HG02981 (cell line): ENCODE measurements around the gene EML6.

Experiments
- ATAC-seq: cut with Tn5 transposase; IDR thresholded peaks from one replicate; pipeline ENCODE4 v1.9.1; 2021; ENCODE audit warnings: mild to moderate bottlenecking, moderate library complexity; ENCODE audit not compliant: unreplicated experiment

The EML6 gene

GRCh38 chr2:54750040-54750439, 26.6 kb downstream of the EML6 start:
- ATAC-seq, result no peak

DNA sequence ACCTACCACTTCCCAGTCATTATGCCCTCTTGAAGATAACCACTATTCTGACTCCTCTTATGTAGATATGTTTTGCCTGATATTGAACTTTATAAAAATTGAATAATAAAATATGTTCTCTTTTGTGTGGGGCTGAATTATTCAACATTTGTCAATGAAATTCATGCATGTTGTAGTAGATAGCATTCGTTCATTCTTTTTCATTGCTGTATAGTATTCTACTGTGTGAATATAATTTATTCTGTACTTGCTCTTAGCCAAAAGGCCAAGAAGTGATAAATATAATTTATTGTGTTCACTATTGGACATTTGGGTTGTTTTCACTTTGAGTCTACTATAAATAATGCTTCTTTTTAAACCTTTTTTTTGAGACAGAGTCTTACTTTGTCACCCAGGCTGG, 29.0 kb downstream of the EML6 start:
- no peak for ATAC-seq

DNA sequence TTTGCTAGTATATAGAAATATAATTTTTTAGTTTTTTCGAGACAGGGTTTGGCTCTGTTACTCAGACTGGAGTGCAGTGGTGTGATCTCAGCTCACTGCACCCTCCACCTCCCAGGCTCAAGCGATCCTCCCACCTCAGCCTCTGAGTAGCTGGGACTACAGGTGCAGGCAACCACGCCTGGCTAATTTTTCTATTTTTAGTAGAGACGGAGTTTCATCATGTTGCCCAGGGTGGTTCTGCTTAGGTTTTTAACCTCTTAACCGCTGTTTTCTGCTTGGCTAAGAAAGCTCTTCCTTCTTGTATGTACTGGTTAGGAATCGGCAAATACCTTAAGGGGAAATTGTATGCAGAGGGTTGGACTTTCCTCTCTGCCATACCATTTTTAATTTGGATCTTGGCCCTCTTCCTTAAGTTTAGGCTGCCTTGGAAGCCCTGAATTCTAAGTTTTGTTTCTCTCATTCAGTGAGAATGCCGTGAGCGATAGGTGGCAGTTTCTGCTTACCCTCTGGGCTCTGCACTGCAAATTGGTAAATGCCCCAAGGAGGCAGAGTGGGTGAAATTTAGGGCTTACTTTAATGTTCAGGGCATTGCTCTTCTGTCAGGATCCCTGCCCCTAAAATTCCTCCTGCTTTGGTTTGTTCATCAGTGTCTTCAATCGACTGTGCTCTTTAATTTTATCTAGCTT, 32.3 kb downstream of the EML6 start:
- peak; percentile 68 for ATAC-seq

- no peak for ATAC-seq
Measured at GRCh38 chr2:54757500-54757899, 34.0 kb downstream of the EML6 start.

- no peak for ATAC-seq
Measured at GRCh38 chr2:54758951-54759350, 35.5 kb downstream of the EML6 start.

GRCh38 chr2:54760310-54760709, 36.8 kb downstream of the EML6 start:
- no peak for ATAC-seq

GRCh38 chr2:54763636-54764291, 40.3 kb downstream of the EML6 start:
- no peak for ATAC-seq

GRCh38 chr2:54767921-54768320, 44.5 kb downstream of the EML6 start:
- ATAC-seq, result no peak

- no peak for ATAC-seq
Measured at GRCh38 chr2:54768772-54769428, 45.4 kb downstream of the EML6 start.

DNA sequence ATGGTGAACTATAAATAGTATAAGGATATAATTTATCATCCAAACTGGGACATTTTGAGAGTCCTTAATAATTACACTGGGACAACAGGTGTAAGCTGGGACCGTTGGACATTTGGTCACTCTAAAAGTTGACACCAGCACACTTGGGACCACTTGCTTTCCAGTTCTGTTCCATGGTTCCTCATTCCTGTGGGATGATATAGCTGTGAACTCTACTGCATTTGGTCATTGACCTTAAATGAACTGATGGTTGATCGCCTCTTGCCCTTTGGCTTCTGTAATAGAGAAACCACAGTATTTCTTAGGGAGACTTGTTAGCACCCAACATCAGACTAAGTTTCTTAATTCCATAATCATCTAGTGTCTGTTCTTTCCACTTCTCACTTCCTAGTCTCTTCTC, 46.7 kb downstream of the EML6 start:
- ATAC-seq, result no peak

GRCh38 chr2:54770676-54771075, 47.2 kb downstream of the EML6 start:
- ATAC-seq, result no peak

DNA sequence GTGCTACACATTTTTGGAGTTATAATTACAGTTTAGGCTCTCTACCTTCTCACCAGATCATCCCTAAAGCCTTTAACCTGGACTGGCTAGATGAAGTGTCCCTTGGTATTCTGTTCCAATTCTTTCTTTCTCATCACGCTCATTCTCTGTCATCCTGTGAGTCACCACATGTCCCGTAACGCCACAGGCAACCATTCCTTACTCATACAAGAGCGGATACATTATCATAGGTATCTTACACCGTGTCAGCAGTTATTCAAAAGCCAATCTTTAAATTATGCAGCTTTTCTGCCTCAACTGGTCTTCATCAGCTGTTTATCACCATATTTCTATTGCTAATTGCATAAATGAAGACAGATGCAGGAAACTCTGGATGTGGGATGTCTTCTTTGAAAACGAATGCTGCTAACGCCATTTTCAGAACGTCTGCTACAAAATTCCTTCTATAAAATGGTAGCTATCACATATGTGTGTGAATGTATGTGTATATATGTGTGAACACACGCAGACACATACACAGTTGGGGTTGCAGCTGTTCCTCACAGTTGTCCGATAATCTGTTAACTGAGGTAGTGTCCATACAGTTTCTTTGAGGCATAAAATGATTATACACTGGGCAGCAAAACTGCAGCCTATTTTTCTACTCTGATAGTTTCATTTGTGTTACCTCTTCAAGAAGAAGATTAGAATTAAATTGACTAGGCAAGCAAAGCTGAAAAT, 47.9 kb downstream of the EML6 start:
- no peak for ATAC-seq

- no peak for ATAC-seq
Measured at GRCh38 chr2:54772110-54772509, 48.6 kb downstream of the EML6 start.

DNA sequence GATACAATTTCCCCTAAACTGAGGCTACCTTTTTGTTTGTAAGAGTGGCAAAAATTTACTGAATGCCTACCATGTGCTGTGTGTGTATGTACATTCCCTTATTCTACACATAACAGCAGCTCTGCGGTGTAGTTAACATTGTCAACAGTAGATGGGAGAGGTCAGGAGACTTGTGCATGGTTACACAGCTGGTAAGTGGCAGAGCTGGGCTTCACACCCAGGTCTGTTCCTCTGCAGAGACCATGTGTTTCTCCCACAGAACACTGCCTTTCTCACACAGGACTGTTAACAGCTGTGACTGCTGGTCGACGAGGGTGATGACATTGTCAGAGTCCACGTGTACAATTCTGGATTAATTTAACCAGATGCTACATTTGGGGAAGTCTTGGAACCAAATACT, 49.1 kb downstream of the EML6 start:
- no peak for ATAC-seq

GRCh38 chr2:54773233-54773632, 49.8 kb downstream of the EML6 start:
- no peak for ATAC-seq

DNA sequence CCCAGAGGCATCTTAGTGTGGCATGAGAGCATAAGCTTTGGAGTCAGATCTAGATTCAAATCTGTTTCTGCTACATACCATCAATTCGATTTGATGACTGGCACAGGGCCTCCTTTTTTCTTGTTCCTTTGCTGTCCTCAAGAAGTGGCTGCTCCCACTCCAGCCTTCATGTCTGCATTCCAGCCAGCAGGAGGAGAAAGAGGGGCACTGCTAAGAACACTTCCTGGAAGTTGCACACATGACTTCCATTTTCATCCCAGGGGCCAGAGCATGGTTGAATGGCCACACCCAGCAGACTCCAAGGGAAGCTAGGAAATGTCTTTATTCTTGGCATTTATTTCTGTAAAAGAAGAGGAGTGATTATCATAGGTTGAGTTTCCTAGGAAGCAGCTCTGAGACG, 50.4 kb downstream of the EML6 start:
- ATAC-seq, result no peak

GRCh38 chr2:54775710-54776109, 52.2 kb downstream of the EML6 start:
- no peak for ATAC-seq

DNA sequence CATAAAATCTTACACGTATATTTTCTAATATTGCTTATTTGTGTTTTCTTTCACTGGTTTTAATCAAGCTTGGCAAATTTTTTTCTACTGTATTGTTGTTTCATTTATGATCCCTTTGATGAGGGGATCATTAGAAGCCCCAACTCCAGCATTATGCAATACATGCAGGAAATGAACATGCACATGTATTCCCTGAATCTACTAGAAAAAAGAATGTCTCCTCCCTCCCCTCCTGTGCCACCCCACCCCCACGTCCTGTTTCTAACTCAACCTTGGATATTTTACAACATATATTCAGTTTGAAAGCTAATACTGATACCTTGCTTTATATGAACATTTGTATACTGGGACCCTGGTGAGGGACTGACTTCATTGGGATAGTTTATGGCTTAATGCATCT, 53.0 kb downstream of the EML6 start:
- ATAC-seq, result no peak

GRCh38 chr2:54783349-54783748, 59.9 kb downstream of the EML6 start:
- ATAC-seq, result no peak

- ATAC-seq, result no peak
Measured at GRCh38 chr2:54787270-54787669, 63.8 kb downstream of the EML6 start.

- no peak for ATAC-seq
Measured at GRCh38 chr2:54787755-54788366, 64.4 kb downstream of the EML6 start.
